AG10803 (cell line): ENCODE measurements around the gene LYPD6.
A peak's percentile ranks its signal among the peaks of the same experiment; 100 is the strongest.

Experiments
- DNase-seq: peaks from one replicate; pipeline ENCODE4 v3.0.0; 2010; ENCODE audit warnings: low read depth
- H3K4me3 ChIP-seq: 2 replicates; pipeline ENCODE4 v1.5.1; 2011; ENCODE audit warnings: mild to moderate bottlenecking, low read length, control low read depth
- TF ChIP-seq, protein P1 (sequence below): conservative IDR thresholded peaks from 2 replicates; pipeline ENCODE4 v1.5.1; 2011; ENCODE audit warnings: mild to moderate bottlenecking, low read length, control low read depth, inconsistent platforms

LYPD6 gene

GRCh38 chr2:149473521-149473920, 143.1 kb downstream of the LYPD6 start:
- TF ChIP-seq, protein P1, sequence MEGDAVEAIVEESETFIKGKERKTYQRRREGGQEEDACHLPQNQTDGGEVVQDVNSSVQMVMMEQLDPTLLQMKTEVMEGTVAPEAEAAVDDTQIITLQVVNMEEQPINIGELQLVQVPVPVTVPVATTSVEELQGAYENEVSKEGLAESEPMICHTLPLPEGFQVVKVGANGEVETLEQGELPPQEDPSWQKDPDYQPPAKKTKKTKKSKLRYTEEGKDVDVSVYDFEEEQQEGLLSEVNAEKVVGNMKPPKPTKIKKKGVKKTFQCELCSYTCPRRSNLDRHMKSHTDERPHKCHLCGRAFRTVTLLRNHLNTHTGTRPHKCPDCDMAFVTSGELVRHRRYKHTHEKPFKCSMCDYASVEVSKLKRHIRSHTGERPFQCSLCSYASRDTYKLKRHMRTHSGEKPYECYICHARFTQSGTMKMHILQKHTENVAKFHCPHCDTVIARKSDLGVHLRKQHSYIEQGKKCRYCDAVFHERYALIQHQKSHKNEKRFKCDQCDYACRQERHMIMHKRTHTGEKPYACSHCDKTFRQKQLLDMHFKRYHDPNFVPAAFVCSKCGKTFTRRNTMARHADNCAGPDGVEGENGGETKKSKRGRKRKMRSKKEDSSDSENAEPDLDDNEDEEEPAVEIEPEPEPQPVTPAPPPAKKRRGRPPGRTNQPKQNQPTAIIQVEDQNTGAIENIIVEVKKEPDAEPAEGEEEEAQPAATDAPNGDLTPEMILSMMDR, result no peak
- H3K4me3 ChIP-seq, result no peak overlapping the region

DNA sequence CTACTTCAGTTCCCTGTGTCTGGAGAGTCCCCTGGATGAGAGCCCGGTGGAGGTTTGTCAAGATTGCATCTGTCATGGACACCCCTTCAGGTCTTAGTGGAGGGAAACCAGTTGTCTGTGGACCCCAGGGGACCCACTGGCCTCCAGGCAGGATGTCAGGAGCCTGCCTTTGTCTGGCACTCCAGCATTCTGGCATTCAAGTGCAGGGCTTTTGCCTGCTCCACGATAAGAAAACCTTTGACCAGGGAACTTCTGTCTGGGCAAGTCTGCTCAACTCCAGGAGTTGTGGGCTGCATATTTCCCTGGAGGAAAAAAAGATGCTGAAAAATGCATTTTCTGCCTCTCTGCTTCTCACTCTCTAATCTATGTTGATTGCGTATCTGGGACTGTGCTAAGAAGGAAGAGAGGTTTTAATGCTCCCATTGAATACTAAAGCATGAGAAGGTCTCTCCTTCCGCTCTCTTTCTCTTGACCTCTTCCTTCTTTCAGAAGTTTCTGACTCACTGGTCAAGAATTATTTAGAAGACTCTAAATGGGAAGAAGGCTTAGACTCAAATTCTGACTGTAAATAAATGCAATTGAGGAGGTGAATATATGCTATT, 152.7 kb downstream of the LYPD6 start:
- no peak for DNase-seq
- H3K4me3 ChIP-seq, result no peak overlapping the region
- TF ChIP-seq, protein P1, result no peak

More at GRCh38 chr2:149473521-149473920, 143.1 kb downstream of the LYPD6 start:
- no peak for DNase-seq

- H3K4me3 ChIP-seq, result no peak overlapping the region
- no peak for DNase-seq
- TF ChIP-seq, protein P1, result no peak
Observed at GRCh38 chr2:149486664-149487063, 156.3 kb downstream of the LYPD6 start.

GRCh38 chr2:149487189-149487588, 156.8 kb downstream of the LYPD6 start:
- H3K4me3 ChIP-seq, result no peak overlapping the region
- TF ChIP-seq, protein P1, result peak; percentile 44
- no peak for DNase-seq

DNA sequence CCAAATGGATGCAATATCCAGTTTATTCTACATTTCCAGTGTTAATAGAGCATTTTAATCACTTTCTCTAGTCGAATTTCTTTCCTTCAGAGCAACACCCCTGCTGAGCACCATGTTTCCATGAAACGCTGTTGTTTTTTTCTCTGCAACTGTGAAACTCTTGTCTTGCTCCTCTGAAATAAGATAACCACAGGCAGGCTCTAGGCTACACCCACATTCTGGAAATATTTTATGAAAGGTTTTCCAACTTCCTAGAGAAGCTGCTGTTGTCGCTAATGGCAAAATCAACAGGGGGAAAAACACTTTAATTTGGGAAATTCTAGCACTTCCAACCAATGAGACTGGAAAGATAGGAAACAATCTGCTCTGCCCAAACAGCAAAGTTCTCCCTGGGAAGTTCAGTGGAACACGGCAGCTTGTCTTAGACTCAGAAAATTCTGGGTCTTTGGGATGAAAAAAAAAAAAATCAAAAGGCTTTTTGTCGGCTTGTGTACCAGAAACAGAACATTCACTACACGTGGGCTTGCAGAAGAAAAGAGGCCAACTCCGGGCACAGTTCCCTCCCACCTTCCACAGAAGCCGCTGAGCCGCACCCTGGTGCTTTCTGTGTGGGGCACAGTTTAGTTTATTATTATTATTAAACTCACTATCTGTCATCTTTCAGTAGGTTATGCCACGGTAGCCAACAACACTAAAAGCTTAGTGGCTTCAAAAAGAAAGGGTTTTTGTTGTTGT, 158.5 kb downstream of the LYPD6 start:
- TF ChIP-seq, protein P1, result no peak
- no peak overlapping the region for H3K4me3 ChIP-seq
- DNase-seq, result peak; percentile 13

DNA sequence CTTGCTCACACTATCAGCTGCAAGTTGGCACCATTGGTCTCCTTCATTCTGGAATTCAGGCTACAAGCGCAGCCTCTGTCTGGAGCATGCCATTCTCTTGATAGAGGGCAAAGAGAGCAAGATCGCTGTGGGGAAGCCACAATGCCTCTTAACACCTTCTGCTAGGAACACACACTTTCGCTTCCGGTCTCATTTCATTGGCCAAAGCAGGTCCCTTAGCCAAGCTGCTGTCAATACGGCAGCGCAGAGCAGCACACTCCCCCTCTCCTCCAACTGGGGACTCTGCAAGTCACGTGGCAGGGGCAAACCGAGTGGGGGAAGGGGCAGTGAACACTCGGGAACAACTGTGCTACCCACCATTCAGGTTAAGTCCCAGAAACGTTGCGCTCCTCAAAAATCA, 159.1 kb downstream of the LYPD6 start:
- DNase-seq, result no peak
- TF ChIP-seq, protein P1, result no peak
- no peak overlapping the region for H3K4me3 ChIP-seq

DNA sequence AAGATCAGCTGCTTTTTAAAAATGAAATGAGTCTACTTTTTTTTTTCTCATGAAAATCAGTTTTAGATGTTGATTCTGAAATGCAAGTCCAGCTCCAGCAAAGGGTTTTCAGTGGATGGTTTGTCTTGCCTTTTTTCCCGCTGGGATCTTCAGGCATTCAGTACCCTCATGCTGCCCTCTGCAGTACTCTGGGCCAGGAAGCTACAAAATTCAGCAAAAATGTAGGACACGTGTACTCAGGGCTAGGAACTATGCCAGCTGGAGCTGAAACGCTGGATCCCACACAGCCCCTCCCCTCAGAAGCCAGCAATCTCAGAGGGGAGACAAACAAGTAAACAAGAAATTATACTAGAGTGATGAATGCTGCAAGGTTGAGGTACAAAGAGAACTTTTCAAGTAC, 159.9 kb downstream of the LYPD6 start:
- no peak overlapping the region for H3K4me3 ChIP-seq
- TF ChIP-seq, protein P1, result peak; percentile 42
- peak; percentile 59 for DNase-seq
